Left lung (tissue), 10 donors: ENCODE measurements around the gene STK16. TPM values are rescaled to one million over a fixed set of nuclear protein-coding genes. Genes with fewer than 3 reads are reported as not detected.

Source experiments
- ATAC-seq: fragments of 200-7000 bp; cut with Tn5 transposase; one replicate; pipeline ENCODE4 v1.9.1; 2020; ENCODE audit warnings: moderate library complexity
- DNase-seq, 4 donors: peaks; one replicate each; pipeline ENCODE4 v3.0.0-alpha.2; 2013 to 2020
- H3K27ac ChIP-seq, 2 donors: fragments of 200-600 bp; sonication (generic) in 1 of 2; one replicate each; pipeline versions ENCODE4 v1.5.0 to v1.8.0; 2020 to 2021
- H3K27me3 ChIP-seq, 2 donors: fragments of 200-600 bp; sonication (generic) in 1 of 2; one replicate each; pipeline versions ENCODE4 v1.5.0 to v1.8.0; 2020 to 2021
- H3K36me3 ChIP-seq, 2 donors: fragments of 200-600 bp; sonication (generic) in 1 of 2; one replicate each; pipeline versions ENCODE4 v1.5.0 to v1.8.0; 2020 to 2021
- H3K4me1 ChIP-seq, 2 donors: fragments of 200-600 bp; one replicate each; pipeline ENCODE4 v1.8.0; 2021
- H3K4me3 ChIP-seq, 2 donors: fragments of 200-600 bp; sonication (generic) in 1 of 2; one replicate each; pipeline versions ENCODE4 v1.5.0 to v1.8.0; 2020 to 2021; ENCODE audit warnings: mild to moderate bottlenecking in 1 of 2
- H3K9me3 ChIP-seq, 2 donors: fragments of 200-600 bp; sonication (generic) in 1 of 2; one replicate each; pipeline versions ENCODE4 v1.5.0 to v1.8.0; 2020 to 2021
- intact Hi-C, 2 donors: fragments of 100-400 bp; cut with DNase I; formaldehyde crosslinking; loops; one replicate each; pipeline versions ENCODE4 v1.11.2 to v1.14.2; 2022
- polyA plus RNA-seq, 6 donors: library from polyadenylated mRNA; unstranded; fragments of 120-200 nt; gene quantifications; one replicate each; pipeline ENCODE4 v1.2.1, GENCODE V29; 2013; ENCODE audit not compliant: insufficient read length in 6 of 6
- total RNA-seq, 2 donors: library from RNA; stranded (reverse); fragmentation: NEBNext Ultra II Directional; extraction: Animal tissue kit (Norgen Biotek cat#: 25700); gene quantifications; one replicate each; pipeline ENCODE4 v1.2.1, GENCODE V29; 2021
- TF ChIP-seq, protein P1 (sequence below), 2 donors: fragments of 200-600 bp; sonication (generic) in 1 of 2; IDR thresholded peaks; one replicate each; pipeline versions ENCODE4 v1.5.0 to v1.8.0; 2021; ENCODE audit warnings: antibody characterized with exemption in 2 of 2
- donor health status: DM: no; HTN: yes; CAD: no.
- donor health status: DM: no; HTN: no; CAD: no.

Gene STK16
- total and polyA plus RNA-seq, 8 donors: 23.9 to 35.6 (median 33.1) TPM

- Histone ChIP-seq H3K36me3 (peaks cover 0 to 64% of the 10 kb centered on the region in 2 donors), H3K27ac (no peak overlapping the region), H3K9me3 (no peaks in the 10 kb centered on the region), H3K27me3 (no peaks in the 10 kb centered on the region), H3K4me1 (peaks cover 17 to 35% of the 10 kb centered on the region in 2 donors), H3K4me3 (no peak overlapping the region)
- ATAC-seq (no peak), DNase-seq (no peak)
- intact Hi-C loops: no loop called here
- TF ChIP-seq, protein P1, sequence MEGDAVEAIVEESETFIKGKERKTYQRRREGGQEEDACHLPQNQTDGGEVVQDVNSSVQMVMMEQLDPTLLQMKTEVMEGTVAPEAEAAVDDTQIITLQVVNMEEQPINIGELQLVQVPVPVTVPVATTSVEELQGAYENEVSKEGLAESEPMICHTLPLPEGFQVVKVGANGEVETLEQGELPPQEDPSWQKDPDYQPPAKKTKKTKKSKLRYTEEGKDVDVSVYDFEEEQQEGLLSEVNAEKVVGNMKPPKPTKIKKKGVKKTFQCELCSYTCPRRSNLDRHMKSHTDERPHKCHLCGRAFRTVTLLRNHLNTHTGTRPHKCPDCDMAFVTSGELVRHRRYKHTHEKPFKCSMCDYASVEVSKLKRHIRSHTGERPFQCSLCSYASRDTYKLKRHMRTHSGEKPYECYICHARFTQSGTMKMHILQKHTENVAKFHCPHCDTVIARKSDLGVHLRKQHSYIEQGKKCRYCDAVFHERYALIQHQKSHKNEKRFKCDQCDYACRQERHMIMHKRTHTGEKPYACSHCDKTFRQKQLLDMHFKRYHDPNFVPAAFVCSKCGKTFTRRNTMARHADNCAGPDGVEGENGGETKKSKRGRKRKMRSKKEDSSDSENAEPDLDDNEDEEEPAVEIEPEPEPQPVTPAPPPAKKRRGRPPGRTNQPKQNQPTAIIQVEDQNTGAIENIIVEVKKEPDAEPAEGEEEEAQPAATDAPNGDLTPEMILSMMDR (IDR thresholded peaks at IDR 0.05): no peak
Observed at GRCh38 chr2:219215871-219216534, 29.3 kb upstream of the STK16 start.

- Histone ChIP-seq H3K27ac (no peak overlapping the region), H3K4me1 (peaks cover 17 to 35% of the 10 kb centered on the region in 2 donors), H3K4me3 (no peak overlapping the region), H3K27me3 (no peaks in the 10 kb centered on the region), H3K9me3 (no peaks in the 10 kb centered on the region), H3K36me3 (peaks cover 0 to 66% of the 10 kb centered on the region in 2 donors)
- DNase-seq (no peak), ATAC-seq (no peak)
- intact Hi-C loops: no loop called here
- TF ChIP-seq, protein P1 (IDR thresholded peaks at IDR 0.05): no peak
Observed at GRCh38 chr2:219216535-219216915, 28.8 kb upstream of the STK16 start.

DNA sequence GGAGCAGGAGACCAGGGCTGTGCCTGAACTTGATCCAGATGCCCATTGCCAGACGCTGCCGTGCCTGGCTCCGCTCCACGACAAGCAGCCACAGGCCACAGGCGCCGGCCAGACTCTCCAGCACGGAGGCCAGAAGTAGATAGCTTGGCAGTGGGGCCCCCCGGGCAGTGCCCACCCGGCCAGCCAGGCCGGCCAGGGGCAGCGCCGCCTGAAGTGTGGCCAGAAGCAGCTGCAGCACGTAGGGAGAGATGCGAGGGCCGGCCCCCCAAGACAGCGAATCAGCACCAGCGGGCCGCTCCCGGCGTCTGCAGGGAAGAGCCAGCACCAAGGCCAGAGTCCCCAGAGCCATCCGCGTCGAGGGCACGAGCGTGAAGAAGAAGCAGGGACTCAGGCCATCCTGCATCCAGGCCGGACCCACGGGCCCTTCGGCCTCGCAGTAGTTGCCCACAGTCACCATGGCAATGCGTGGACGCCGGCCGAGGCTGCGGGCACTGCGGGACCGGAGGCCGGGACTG, 27.0 kb upstream of the STK16 start:
- ATAC-seq: peak; percentile 70
- Histone ChIP-seq H3K36me3 (peaks cover 0 to 69% of the 10 kb centered on the region in 2 donors), H3K27ac (peak overlapping the region; percentile 90 to 92), H3K4me1 (peaks cover 17 to 35% of the 10 kb centered on the region in 2 donors), H3K4me3 (peak overlapping the region; percentile 53 to 68), H3K27me3 (no peaks in the 10 kb centered on the region), H3K9me3 (no peaks in the 10 kb centered on the region)
- peak; percentile 64 to 88 (median 66) for DNase-seq
- intact Hi-C loops: no loop called here
- TF ChIP-seq, protein P1 (IDR thresholded peaks at IDR 0.05): no peak

DNA sequence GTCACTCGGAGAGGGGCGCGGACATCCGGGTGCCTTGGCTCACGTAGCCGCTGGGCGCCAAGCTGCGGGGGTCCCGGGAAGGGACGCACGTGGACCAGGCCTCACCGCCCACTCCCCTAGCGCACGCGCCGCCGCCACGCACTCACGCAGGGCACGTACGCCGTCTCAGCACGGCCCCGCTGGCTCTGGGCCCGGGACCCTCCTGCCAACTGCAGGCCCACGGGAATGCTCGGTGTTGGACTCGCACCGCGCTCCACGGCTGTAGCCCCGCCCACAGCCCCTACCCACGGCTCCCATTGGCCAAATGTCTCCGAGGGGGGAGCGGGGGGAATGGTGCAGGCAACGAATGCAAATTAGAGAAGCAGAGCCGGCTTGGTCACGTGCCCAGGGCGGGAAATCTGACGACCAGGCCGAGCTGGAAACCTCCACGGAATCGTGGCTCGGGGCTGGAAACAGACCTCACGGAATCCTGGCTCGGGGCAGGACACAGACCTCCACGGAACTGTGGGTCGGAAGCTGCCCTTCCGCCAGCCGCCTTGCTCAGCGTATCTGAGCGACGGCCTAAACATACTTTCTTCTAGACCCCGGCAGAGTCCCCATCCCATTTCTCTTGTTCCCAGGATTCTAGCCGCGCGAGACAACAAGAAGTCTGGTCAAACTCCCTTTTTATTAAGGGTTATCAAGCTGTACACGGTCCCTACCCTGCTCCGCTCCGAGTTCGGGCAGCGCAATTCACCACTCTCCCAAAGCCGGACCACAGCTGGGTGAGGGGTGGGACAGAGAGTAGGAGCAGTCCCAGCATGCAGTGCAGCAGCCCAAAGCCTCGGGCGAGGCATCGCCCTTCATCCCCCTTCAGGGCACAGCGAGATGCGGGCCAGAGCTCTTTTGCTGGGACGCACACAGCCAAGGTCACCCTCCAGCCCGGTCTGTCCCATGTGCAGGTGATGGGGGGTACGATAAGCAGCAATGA, 26.3 kb upstream of the STK16 start, which contains the start of gene ABCB6:
Gene ABCB6, minus strand, starts transcription at position 227 of the 970 bp plus-strand sequence. CDS start 285 bp downstream, outside the sequence.
- TF ChIP-seq, protein P1 (IDR thresholded peaks at IDR 0.05): no peak
- Histone ChIP-seq H3K9me3 (no peaks in the 10 kb centered on the region), H3K4me3 (peak within 1 kb of the TSS; percentile 53 to 68), H3K27me3 (no peaks in the 10 kb centered on the region), H3K27ac (peak within 1 kb of the TSS; percentile 90 to 92), H3K4me1 (peaks cover 17 to 35% of the 10 kb centered on the region in 2 donors), H3K36me3 (peaks cover 0 to 69% of the 10 kb centered on the region in 2 donors)
- ATAC-seq: peak; percentile 92
- intact Hi-C loops: no loop called here
- peak; percentile 94 to 97 (median 96) for DNase-seq
